LNCaP clone FGC (cell line): ENCODE measurements around the gene MTNR1B.

Experiments used
- DNase-seq: peaks from one replicate; pipeline ENCODE4 v3.0.0-alpha.2; 2011; ENCODE audit warnings: low read depth
- H3K4me3 ChIP-seq: 2 replicates; pipeline ENCODE4 v1.5.1; 2011; ENCODE audit warnings: mild to moderate bottlenecking, low read depth, low read length, control low read depth
- CTCF ChIP-seq: IDR thresholded peaks from 2 replicates; pipeline ENCODE4 v1.5.1; 2012; ENCODE audit warnings: mild to moderate bottlenecking; ENCODE audit not compliant: control insufficient read depth, insufficient read depth; ENCODE audit errors: extremely low read depth

MTNR1B gene

DNA sequence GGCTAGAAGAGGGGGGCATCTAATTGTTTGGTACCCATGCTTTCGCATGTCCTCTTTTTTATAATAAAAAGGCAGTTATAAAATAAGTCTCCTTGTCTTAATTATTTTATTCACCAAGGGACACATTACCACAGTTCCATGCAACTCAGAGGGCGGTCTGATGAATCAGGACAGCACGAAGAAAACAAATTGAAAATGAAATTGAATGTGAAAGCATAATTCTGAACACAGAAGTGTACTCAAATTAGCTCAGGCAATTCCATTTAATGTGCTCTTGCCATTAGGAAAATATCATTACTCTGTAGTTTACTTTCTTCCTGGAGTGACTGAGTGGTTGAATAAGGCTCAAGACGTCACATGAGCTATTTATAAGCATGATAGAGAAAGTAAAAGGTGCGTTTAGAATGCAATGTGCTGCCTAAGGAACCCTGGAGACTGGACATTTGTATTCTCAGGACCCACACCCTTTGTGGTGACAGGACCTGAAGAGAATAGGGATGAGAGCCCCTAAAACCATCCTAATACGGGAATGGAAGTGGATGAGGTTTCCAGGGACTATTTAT is 59.6 kb downstream of the MTNR1B start:
- no peak for TF ChIP-seq CTCF
- no peak for DNase-seq
- H3K4me3 ChIP-seq = no peak overlapping the region

DNA sequence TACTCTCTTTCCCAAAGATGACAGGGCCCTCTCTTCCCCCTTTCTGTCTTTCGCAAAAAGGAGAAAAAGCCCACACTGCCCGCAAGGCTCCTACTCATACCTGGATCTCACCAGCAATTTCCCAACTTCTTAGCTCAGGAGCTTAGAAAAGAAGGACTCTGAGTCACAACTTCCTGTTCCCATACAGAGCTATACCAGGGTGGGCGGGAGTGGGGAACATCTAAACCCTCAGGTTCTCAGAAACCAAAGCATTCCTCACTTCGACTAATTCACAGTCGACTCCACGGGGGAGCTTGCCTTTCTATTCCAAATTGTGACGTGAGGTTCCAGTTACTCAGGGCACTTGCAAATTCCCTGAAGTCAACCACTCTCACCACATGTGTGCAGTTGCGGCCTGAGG is 61.9 kb downstream of the MTNR1B start:
- H3K4me3 ChIP-seq = no peak overlapping the region
- TF ChIP-seq CTCF = no peak
- no peak for DNase-seq
